Erythroblast (primary cell): ENCODE results near the gene AGR2.

Source experiments
- GATA1 ChIP-seq: IDR thresholded peaks from 2 replicates; pipeline ENCODE4 v1.6.1; 2011; ENCODE audit warnings: low read depth, mild to moderate bottlenecking, control low read depth, low read length, moderate library complexity
- POLR2A ChIP-seq: IDR thresholded peaks from 2 replicates; pipeline ENCODE4 v1.6.1; 2011; ENCODE audit warnings: mild to moderate bottlenecking, low read length

DNA sequence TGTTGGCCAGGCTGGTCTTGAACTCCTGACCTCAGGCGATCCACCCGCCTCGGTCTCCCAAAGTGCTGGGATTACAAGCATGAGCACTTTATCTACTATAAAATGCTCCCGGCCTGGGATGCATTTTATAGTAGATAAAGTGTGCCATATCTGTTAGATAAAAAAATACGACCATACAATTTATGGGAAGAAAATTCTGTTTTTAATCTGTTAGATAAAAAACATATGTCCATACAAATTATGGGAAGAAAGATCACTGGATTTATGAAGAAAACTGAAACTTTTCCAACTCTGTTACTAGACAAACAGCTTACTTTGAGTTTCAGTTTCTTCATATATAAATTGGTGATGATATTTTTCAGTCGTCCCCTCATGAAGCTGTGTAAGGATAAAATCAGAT is 46.8 kb downstream of the AGR2 start:
- TF ChIP-seq POLR2A (no peak), GATA1 (no peak)
